Keratinocyte (primary cell): ENCODE data around the gene NRDC. TPM values are rescaled to one million over a fixed set of nuclear protein-coding genes. Genes with fewer than 3 reads are reported as not detected.

Experiments used
- DNase-seq: peaks from one replicate; pipeline ENCODE4 v3.0.0-alpha.2; 2011; ENCODE audit warnings: low read depth, missing footprints, low spot score
- FAIRE-seq: peaks from 2 replicates; lab custom pipeline; 2011; peaks lifted over from hg19 to GRCh38; lab: Jason Lieb, UNC
- H2AFZ ChIP-seq: 2 replicates; pipeline ENCODE4 v1.6.0; 2012; ENCODE audit warnings: low read length, control low read depth, inconsistent platforms; ENCODE audit not compliant: control insufficient read depth
- H3K27ac ChIP-seq: 2 replicates; pipeline ENCODE4 v1.5.1; 2011; ENCODE audit warnings: low read length; ENCODE audit not compliant: control insufficient read depth, insufficient read depth
- H3K27me3 ChIP-seq: 3 replicates; pipeline ENCODE4 v1.6.0; 2011; ENCODE audit warnings: low read length; ENCODE audit not compliant: control insufficient read depth, insufficient read depth; ENCODE audit errors: extremely low read depth
- H3K36me3 ChIP-seq, 2 experiments: 2 replicates in 1 of 2; 3 replicates in 1 of 2; pipeline ENCODE4 v1.5.1; 2011; ENCODE audit warnings: low read length in 2 of 2, mild to moderate bottlenecking in 1 of 2; ENCODE audit not compliant: control insufficient read depth in 2 of 2, insufficient read depth in 2 of 2; ENCODE audit errors: extremely low read depth in 1 of 2
- H3K4me1 ChIP-seq: 3 replicates; pipeline ENCODE4 v1.5.1; 2011; ENCODE audit warnings: low read length; ENCODE audit not compliant: control insufficient read depth, insufficient read depth; ENCODE audit errors: extremely low read depth
- H3K4me2 ChIP-seq: 3 replicates; pipeline ENCODE4 v1.6.0; 2011; ENCODE audit warnings: low read depth, low read length; ENCODE audit not compliant: control insufficient read depth, insufficient read depth; ENCODE audit errors: extremely low read depth
- H3K4me3 ChIP-seq, 3 experiments: fragments of 200-600 bp in 1 of 3; sonication (generic) in 1 of 3; 2 replicates in 2 of 3; 3 replicates in 1 of 3; pipeline ENCODE4 v1.5.1; 2011 to 2016; ENCODE audit warnings: low read length in 3 of 3, mild to moderate bottlenecking in 3 of 3, control low read depth in 2 of 3, inconsistent platforms in 1 of 3, low read depth in 1 of 3, mixed read lengths in 1 of 3, mixed run types in 1 of 3, moderate library complexity in 1 of 3; ENCODE audit not compliant: control insufficient read depth in 2 of 3, insufficient read depth in 2 of 3; ENCODE audit errors: extremely low read depth in 1 of 3
- H3K79me2 ChIP-seq: 2 replicates; pipeline ENCODE4 v1.6.0; 2012; ENCODE audit warnings: low read length; ENCODE audit not compliant: control insufficient read depth, insufficient read depth
- H3K9ac ChIP-seq: 3 replicates; pipeline ENCODE4 v1.6.0; 2011; ENCODE audit warnings: low read length; ENCODE audit not compliant: control insufficient read depth, insufficient read depth; ENCODE audit errors: extremely low read depth
- H3K9me1 ChIP-seq: 3 replicates; pipeline ENCODE4 v1.6.0; 2011; ENCODE audit warnings: low read length; ENCODE audit not compliant: control insufficient read depth, insufficient read depth; ENCODE audit errors: extremely low read depth
- H3K9me3 ChIP-seq: 2 replicates; pipeline ENCODE4 v1.5.1; 2012; ENCODE audit warnings: low read depth, low read length; ENCODE audit not compliant: control insufficient read depth
- H4K20me1 ChIP-seq: 3 replicates; pipeline ENCODE4 v1.6.0; 2011; ENCODE audit warnings: low read length; ENCODE audit not compliant: control insufficient read depth, insufficient read depth; ENCODE audit errors: extremely low read depth
- EZH2 ChIP-seq: IDR thresholded peaks from one replicate; pipeline ENCODE4 v1.6.1; 2012; ENCODE audit warnings: inconsistent platforms, mild to moderate bottlenecking, low read length, moderate library complexity
- dilution Hi-C: fragments of 300-500 bp; cut with MboI; formaldehyde crosslinking; loops from one replicate; pipeline ENCODE4 v1.7.0; 2020; ENCODE audit warnings: low sequenced_read_pairs; ENCODE audit not compliant: extremely low pct_ligation_motif_present
- polyA minus RNA-seq, 3 experiments: library from RNA; depleted of rRNA, polyadenylated mRNA; stranded (reverse); fragments of >200 nt; gene quantifications; 1 replicate in 1 of 3; 2 replicates in 1 of 3; 3 replicates in 1 of 3; pipeline ENCODE4 v1.2.3, GENCODE V29; 2011
- polyA plus RNA-seq, 5 experiments: library from polyadenylated mRNA; depleted of rRNA in 3 of 5; stranded (reverse) in 3 of 5; stranded (forward) in 1 of 5; unstranded in 1 of 5; fragments of >200 nt; gene quantifications; 1 replicate in 1 of 5; 2 replicates in 3 of 5; 3 replicates in 1 of 5; pipeline versions ENCODE4 v1.2.1 to v1.2.3, GENCODE V29; 2011 to 2012; ENCODE audit warnings: missing spikeins in 2 of 5, low read depth in 1 of 5, low replicate concordance in 1 of 5
- TF ChIP-seq, protein P1 (sequence below), 3 experiments: IDR thresholded peaks in 1 of 3; conservative IDR thresholded peaks in 1 of 3; optimal IDR thresholded peaks in 1 of 3; 2 replicates in 2 of 3; 3 replicates in 1 of 3; pipeline versions ENCODE3 to v1.5.1; 2011; ENCODE audit warnings: low read length in 3 of 3, mild to moderate bottlenecking in 3 of 3, moderate library complexity in 2 of 3, control low read depth in 1 of 3, inconsistent platforms in 1 of 3; ENCODE audit not compliant: insufficient read depth in 2 of 3; ENCODE audit errors: extremely low read depth in 1 of 3

NRDC gene, protein sequence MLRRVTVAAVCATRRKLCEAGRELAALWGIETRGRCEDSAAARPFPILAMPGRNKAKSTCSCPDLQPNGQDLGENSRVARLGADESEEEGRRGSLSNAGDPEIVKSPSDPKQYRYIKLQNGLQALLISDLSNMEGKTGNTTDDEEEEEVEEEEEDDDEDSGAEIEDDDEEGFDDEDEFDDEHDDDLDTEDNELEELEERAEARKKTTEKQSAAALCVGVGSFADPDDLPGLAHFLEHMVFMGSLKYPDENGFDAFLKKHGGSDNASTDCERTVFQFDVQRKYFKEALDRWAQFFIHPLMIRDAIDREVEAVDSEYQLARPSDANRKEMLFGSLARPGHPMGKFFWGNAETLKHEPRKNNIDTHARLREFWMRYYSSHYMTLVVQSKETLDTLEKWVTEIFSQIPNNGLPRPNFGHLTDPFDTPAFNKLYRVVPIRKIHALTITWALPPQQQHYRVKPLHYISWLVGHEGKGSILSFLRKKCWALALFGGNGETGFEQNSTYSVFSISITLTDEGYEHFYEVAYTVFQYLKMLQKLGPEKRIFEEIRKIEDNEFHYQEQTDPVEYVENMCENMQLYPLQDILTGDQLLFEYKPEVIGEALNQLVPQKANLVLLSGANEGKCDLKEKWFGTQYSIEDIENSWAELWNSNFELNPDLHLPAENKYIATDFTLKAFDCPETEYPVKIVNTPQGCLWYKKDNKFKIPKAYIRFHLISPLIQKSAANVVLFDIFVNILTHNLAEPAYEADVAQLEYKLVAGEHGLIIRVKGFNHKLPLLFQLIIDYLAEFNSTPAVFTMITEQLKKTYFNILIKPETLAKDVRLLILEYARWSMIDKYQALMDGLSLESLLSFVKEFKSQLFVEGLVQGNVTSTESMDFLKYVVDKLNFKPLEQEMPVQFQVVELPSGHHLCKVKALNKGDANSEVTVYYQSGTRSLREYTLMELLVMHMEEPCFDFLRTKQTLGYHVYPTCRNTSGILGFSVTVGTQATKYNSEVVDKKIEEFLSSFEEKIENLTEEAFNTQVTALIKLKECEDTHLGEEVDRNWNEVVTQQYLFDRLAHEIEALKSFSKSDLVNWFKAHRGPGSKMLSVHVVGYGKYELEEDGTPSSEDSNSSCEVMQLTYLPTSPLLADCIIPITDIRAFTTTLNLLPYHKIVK
- polyA plus RNA-seq (100 to 183 TPM (median 149 TPM) in 3 replicates), polyA minus RNA-seq (92.4 to 180 TPM (median 125 TPM) in 3 replicates)
- 250 TPM for polyA plus RNA-seq (2011; ENCODE audit: low read depth)
- 84.3 and 145 TPM in 2 replicates for polyA plus RNA-seq (2011; cell fraction: cytosol; rRNA removed)
- 209 and 228 TPM in 2 replicates for polyA plus RNA-seq (2011; cell fraction: nucleus; rRNA removed)
- 126 and 163 TPM in 2 replicates for polyA plus RNA-seq (2012; ENCODE audit: low replicate concordance)
- polyA minus RNA-seq (2011; cell fraction: cytosol; rRNA and poly(A)+ RNA removed), result 84.0 TPM
- 75.2 and 147 TPM in 2 replicates for polyA minus RNA-seq (2011; cell fraction: nucleus; rRNA and poly(A)+ RNA removed)

DNA sequence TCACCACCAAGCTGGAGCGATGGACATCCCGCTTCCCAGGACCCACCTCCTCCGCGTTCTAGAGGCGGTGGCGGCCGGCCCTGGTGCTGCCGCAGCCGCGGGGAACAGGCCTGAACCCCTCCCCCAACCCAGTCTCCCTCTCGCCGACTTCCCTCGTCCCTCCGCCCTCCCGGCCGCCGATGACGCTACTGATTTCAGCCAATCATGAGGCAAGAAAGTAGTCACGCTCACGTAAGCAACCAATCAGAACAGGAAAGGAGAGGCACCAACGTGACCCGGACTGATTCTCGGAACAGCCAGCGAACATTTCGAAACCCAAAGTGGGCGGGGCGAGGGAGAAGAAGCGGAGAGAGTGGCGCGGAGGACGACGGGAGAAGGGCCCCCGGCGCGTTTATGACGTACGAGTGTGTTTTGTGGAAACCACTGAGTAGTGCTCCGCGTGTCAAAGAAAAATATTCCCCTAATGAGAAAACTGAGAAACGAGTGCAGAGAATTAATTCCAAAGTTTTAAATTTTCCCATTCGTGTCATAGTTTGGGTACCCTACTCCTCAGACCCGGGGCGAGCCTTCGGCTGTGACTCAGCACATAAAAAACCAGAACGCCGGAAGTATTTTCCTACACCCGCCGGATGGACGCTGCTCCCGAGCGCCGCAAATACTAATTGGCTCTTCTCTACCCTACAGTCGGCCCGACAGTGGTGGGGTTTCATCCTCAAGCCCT is at the start of gene NRDC:
NRDC (minus strand) TSS at position 112 of the 721 bp plus-strand sequence. CDS start 112 bp downstream, outside the sequence.
- Histone ChIP-seq H3K27me3 (no peaks in the 10 kb centered on the region), H3K27ac (peak within 1 kb of the TSS; percentile 99), H3K79me2 (peaks cover 47% of the 10 kb centered on the region), H3K36me3 (peaks cover under 1 to 2% of the 10 kb centered on the region in 2 experiments), H3K4me2 (peak within 1 kb of the TSS; percentile 100), H3K9me3 (no peaks in the 10 kb centered on the region), H4K20me1 (no peaks in the 10 kb centered on the region), H3K9me1 (no peaks in the 10 kb centered on the region), H2AFZ (peak within 1 kb of the TSS; percentile 98), H3K4me3 (peak within 1 kb of the TSS; percentile 92 to 100 (median 99)), H3K9ac (peak within 1 kb of the TSS; percentile 100), H3K4me1 (peaks cover 23% of the 10 kb centered on the region)
- FAIRE-seq (peak; percentile 97), DNase-seq (peak; percentile 98)
- dilution Hi-C loops, result no loop called here
- no peak for TF ChIP-seq EZH2
- TF ChIP-seq, protein P1, sequence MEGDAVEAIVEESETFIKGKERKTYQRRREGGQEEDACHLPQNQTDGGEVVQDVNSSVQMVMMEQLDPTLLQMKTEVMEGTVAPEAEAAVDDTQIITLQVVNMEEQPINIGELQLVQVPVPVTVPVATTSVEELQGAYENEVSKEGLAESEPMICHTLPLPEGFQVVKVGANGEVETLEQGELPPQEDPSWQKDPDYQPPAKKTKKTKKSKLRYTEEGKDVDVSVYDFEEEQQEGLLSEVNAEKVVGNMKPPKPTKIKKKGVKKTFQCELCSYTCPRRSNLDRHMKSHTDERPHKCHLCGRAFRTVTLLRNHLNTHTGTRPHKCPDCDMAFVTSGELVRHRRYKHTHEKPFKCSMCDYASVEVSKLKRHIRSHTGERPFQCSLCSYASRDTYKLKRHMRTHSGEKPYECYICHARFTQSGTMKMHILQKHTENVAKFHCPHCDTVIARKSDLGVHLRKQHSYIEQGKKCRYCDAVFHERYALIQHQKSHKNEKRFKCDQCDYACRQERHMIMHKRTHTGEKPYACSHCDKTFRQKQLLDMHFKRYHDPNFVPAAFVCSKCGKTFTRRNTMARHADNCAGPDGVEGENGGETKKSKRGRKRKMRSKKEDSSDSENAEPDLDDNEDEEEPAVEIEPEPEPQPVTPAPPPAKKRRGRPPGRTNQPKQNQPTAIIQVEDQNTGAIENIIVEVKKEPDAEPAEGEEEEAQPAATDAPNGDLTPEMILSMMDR (optimal IDR thresholded peaks at IDR 0.05 in 1 of 3, IDR thresholded peaks at IDR 0.05 in 1 of 3, conservative IDR thresholded peaks at IDR 0.05 in 1 of 3; ENCODE audit: extremely low read depth in 1 of 3, insufficient read depth in 2 of 3, low read length in 3 of 3), result no peak

DNA sequence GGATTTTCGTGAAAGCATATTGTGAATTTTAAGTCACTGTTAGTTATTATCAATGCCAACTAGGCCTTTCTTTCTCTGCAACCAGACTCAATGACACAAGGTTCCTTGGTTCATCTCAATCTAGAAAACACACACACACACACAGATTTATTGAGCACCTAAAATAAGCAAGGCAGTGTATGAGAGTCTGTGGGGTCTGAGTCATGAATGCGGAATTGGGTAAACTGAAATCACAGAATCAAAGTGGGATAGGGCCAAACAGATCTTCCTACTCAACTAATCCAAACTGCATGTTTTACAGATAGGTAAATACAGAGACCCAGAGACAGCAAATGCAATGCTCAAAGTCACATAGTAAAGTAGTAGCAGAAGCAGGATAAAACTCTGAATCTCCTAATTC is 48.5 kb upstream of the NRDC start:
- no peak overlapping the region for H3K9ac ChIP-seq
- no peaks in the 10 kb centered on the region for H3K27me3 ChIP-seq
- H4K20me1 ChIP-seq, result no peaks in the 10 kb centered on the region
- dilution Hi-C loops, result no loop called here
- no peaks in the 10 kb centered on the region for H3K9me1 ChIP-seq
- no peak overlapping the region for H3K4me2 ChIP-seq
- no peaks in the 10 kb centered on the region for H3K79me2 ChIP-seq
- no peak overlapping the region for H3K4me3 ChIP-seq
- no peak for TF ChIP-seq EZH2
- TF ChIP-seq, protein P1 (optimal IDR thresholded peaks at IDR 0.05 in 1 of 3, IDR thresholded peaks at IDR 0.05 in 1 of 3, conservative IDR thresholded peaks at IDR 0.05 in 1 of 3; ENCODE audit: extremely low read depth in 1 of 3, insufficient read depth in 2 of 3, low read length in 3 of 3), result no peak
- no peak overlapping the region for H2AFZ ChIP-seq
- H3K9me3 ChIP-seq, result no peaks in the 10 kb centered on the region
- FAIRE-seq (no peak), DNase-seq (no peak)
- no peaks in the 10 kb centered on the region for H3K36me3 ChIP-seq
- H3K27ac ChIP-seq, result no peak overlapping the region
- H3K4me1 ChIP-seq, result peaks cover 24% of the 10 kb centered on the region
